KMS-11 (cell line): ENCODE measurements around the gene NCBP3.
"Not testable (repeated sequence)": the region's sequence is repeated elsewhere in the genome, so short reads cannot be mapped to it uniquely, and the experiment has no call there.

Experiments used
- H2AFZ ChIP-seq: fragments of 200-600 bp; sonication (generic); 2 replicates; pipeline ENCODE4 v1.6.1; 2016; ENCODE audit warnings: antibody characterized with exemption, mixed run types, low read depth
- H3K27ac ChIP-seq: fragments of 200-600 bp; sonication (generic); 2 replicates; pipeline ENCODE4 v1.6.1; 2016; ENCODE audit warnings: mild to moderate bottlenecking, mixed run types
- H3K27me3 ChIP-seq: fragments of 200-600 bp; sonication (generic); 2 replicates; pipeline ENCODE4 v1.6.1; 2017; ENCODE audit warnings: mild to moderate bottlenecking, low read depth, mixed run types, moderate library complexity; ENCODE audit not compliant: insufficient read depth
- H3K36me3 ChIP-seq: fragments of 200-600 bp; sonication (generic); 2 replicates; pipeline ENCODE4 v1.6.1; 2017; ENCODE audit warnings: mild to moderate bottlenecking, mixed run types; ENCODE audit not compliant: insufficient read depth
- H3K4me1 ChIP-seq: fragments of 200-600 bp; sonication (generic); 2 replicates; pipeline ENCODE4 v1.6.1; 2016; ENCODE audit warnings: mild to moderate bottlenecking, low read depth, mixed run types; ENCODE audit not compliant: poor library complexity, severe bottlenecking
- H3K4me2 ChIP-seq: fragments of 200-600 bp; sonication (generic); 2 replicates; pipeline ENCODE4 v1.7.0; 2016; ENCODE audit warnings: mild to moderate bottlenecking, mixed run types
- H3K4me3 ChIP-seq: fragments of 200-600 bp; sonication (generic); IDR thresholded peaks from 2 replicates; pipeline ENCODE4 v1.6.1; 2017; ENCODE audit warnings: low read depth, low read length, mixed read lengths; ENCODE audit not compliant: insufficient read depth
- H3K79me2 ChIP-seq: fragments of 200-600 bp; sonication (generic); 2 replicates; pipeline ENCODE4 v1.6.1; 2016; ENCODE audit warnings: low read depth, mixed run types; ENCODE audit not compliant: insufficient read depth
- H3K9ac ChIP-seq: fragments of 200-600 bp; sonication (generic); 2 replicates; pipeline ENCODE4 v1.6.1; 2016; ENCODE audit warnings: mild to moderate bottlenecking, mixed run types
- H4K20me1 ChIP-seq: fragments of 200-600 bp; sonication (generic); 2 replicates; pipeline ENCODE4 v1.6.1; 2016; ENCODE audit warnings: mild to moderate bottlenecking, mixed run types; ENCODE audit not compliant: insufficient read depth
- CTCF ChIP-seq: fragments of 200-600 bp; sonication (generic); conservative IDR thresholded peaks from 2 replicates; pipeline ENCODE4 v1.6.1; 2017; ENCODE audit warnings: low read depth, mild to moderate bottlenecking, antibody characterized with exemption, low read length, moderate library complexity, mixed read lengths

NCBP3 gene

GRCh38 chr17:3795390-3796102 is 50.5 kb downstream of the NCBP3 start:
- H4K20me1 ChIP-seq = no peaks in the 10 kb centered on the region
- H3K36me3 ChIP-seq = no peaks in the 10 kb centered on the region
- no peaks in the 10 kb centered on the region for H3K79me2 ChIP-seq
- H3K4me3 ChIP-seq = no peak overlapping the region
- H3K27ac ChIP-seq = no peak overlapping the region
- H2AFZ ChIP-seq = no peak overlapping the region
- H3K9ac ChIP-seq = no peak overlapping the region
- H3K4me1 ChIP-seq = no peaks in the 10 kb centered on the region
- no peak for TF ChIP-seq CTCF
- no peaks in the 10 kb centered on the region for H3K27me3 ChIP-seq
- no peak overlapping the region for H3K4me2 ChIP-seq

- TF ChIP-seq CTCF = no peak
- H3K9ac ChIP-seq = no peak overlapping the region
- H3K4me2 ChIP-seq = no peak overlapping the region
- H3K4me3 ChIP-seq = no peak overlapping the region
- no peaks in the 10 kb centered on the region for H3K4me1 ChIP-seq
- no peak overlapping the region for H3K27ac ChIP-seq
- no peaks in the 10 kb centered on the region for H3K36me3 ChIP-seq
- H3K79me2 ChIP-seq = no peaks in the 10 kb centered on the region
- H3K27me3 ChIP-seq = no peaks in the 10 kb centered on the region
- H4K20me1 ChIP-seq = no peaks in the 10 kb centered on the region
- H2AFZ ChIP-seq = no peak overlapping the region
Observed at GRCh38 chr17:3794557-3795389, 51.3 kb downstream of the NCBP3 start.

DNA sequence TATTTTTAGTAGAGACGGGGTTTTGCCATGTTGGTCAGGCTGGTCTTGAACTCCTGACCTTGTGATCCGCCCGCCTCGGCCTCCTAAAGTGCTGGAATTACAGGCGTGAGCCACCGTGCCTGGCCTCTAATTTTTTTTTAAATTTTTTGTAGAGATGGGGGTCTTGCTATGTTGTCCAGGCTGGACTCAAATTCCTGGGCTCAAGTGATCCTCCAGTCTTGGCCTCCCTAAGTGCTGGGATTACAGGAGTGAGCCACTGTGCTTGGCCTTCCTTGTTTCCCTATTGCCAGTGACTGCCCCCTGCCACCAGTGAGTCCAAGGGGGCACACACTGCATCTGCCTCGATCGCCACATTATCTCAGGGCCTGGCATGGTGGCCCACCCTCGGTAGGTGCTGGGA is 51.9 kb downstream of the NCBP3 start:
- H3K79me2 ChIP-seq, H3K4me3 ChIP-seq, H3K4me1 ChIP-seq, H3K36me3 ChIP-seq, H3K4me2 ChIP-seq, H2AFZ ChIP-seq, H3K27ac ChIP-seq, H3K27me3 ChIP-seq, H4K20me1 ChIP-seq, H3K9ac ChIP-seq: not testable (repeated sequence)

DNA sequence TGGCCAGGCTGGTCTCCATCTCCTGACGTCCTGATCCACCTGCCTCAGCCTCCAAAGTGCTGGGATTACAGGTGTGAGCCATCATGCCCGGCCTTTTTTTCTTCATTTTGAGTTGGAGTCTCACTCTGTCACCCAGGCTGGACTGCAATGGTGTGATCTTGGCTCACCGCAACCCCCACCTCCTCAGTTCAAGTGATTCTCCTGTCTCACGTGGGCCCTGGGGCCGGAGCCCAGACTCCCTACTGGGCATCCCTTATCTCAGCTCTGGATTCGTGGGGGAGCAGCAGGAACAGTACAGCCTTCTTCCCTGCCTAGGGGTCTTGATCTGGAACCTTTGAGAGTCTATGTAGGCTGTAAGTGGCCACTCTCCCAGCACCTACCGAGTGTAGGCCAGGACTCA is 52.8 kb downstream of the NCBP3 start:
- not testable (repeated sequence) for H3K9ac ChIP-seq, H3K4me1 ChIP-seq, H2AFZ ChIP-seq, H3K36me3 ChIP-seq, H3K4me3 ChIP-seq, H3K27ac ChIP-seq, H3K79me2 ChIP-seq, H3K27me3 ChIP-seq, H3K4me2 ChIP-seq, H4K20me1 ChIP-seq

GRCh38 chr17:3792481-3792880 is 53.6 kb downstream of the NCBP3 start:
- no peak overlapping the region for H3K4me3 ChIP-seq
- H3K27ac ChIP-seq = no peak overlapping the region
- no peaks in the 10 kb centered on the region for H4K20me1 ChIP-seq
- H3K4me1 ChIP-seq = no peaks in the 10 kb centered on the region
- no peaks in the 10 kb centered on the region for H3K27me3 ChIP-seq
- no peak overlapping the region for H3K4me2 ChIP-seq
- TF ChIP-seq CTCF = no peak
- H3K9ac ChIP-seq = no peak overlapping the region
- H2AFZ ChIP-seq = no peak overlapping the region
- no peaks in the 10 kb centered on the region for H3K36me3 ChIP-seq
- H3K79me2 ChIP-seq = no peaks in the 10 kb centered on the region
